Stimulated activated CD4-positive, alpha-beta T cell treated with anti-CD3 and anti-CD28 coated beads, Interleukin-1b, Interleukin-23, amount 100 ng/mL, for 24 hours (primary cell): ENCODE results near the gene FXR1.
A peak's percentile ranks its signal among the peaks of the same experiment; 100 is the strongest.
"Not testable (repeated sequence)": the region's sequence is repeated elsewhere in the genome, so short reads cannot be mapped to it uniquely, and the experiment has no call there.

Source experiments
- DNase-seq, 4 experiments: peaks; one replicate each; pipeline ENCODE4 v3.0.0-alpha.2; 2020; ENCODE audit warnings: low read depth in 4 of 4, low spot score in 1 of 4

The FXR1 gene

GRCh38 chr3:180932819-180933218, 20.3 kb downstream of the FXR1 start:
- DNase-seq, result no peak

GRCh38 chr3:180934638-180935037, 22.2 kb downstream of the FXR1 start:
- no peak for DNase-seq

- no peak for DNase-seq
Measured at GRCh38 chr3:180940826-180941225, 28.4 kb downstream of the FXR1 start.

GRCh38 chr3:180947761-180948390, 35.4 kb downstream of the FXR1 start:
- no peak for DNase-seq

GRCh38 chr3:180959691-180960090, 47.2 kb downstream of the FXR1 start:
- no peak for DNase-seq

GRCh38 chr3:180961087-180961486, 48.6 kb downstream of the FXR1 start:
- DNase-seq, result no peak

- no peak for DNase-seq
Measured at GRCh38 chr3:180961552-180961951, 49.1 kb downstream of the FXR1 start.

- DNase-seq, result no peak
Measured at GRCh38 chr3:180962530-180962929, 50.1 kb downstream of the FXR1 start.

GRCh38 chr3:180970931-180971330, 58.5 kb downstream of the FXR1 start:
- DNase-seq, result no peak

GRCh38 chr3:180973543-180973942, 61.1 kb downstream of the FXR1 start:
- DNase-seq, result no peak

GRCh38 chr3:180974286-180974685, 61.8 kb downstream of the FXR1 start:
- no peak for DNase-seq

GRCh38 chr3:180977498-180977897, 65.0 kb downstream of the FXR1 start:
- DNase-seq, result no peak

GRCh38 chr3:180979961-180980360, 67.5 kb downstream of the FXR1 start:
- no peak for DNase-seq

GRCh38 chr3:180980611-180981010, 68.1 kb downstream of the FXR1 start:
- DNase-seq, result no peak

GRCh38 chr3:180981912-180982311, 69.4 kb downstream of the FXR1 start:
- no peak for DNase-seq

- DNase-seq, result no peak
Measured at GRCh38 chr3:180983136-180983535, 70.7 kb downstream of the FXR1 start.

GRCh38 chr3:180986366-180986765, 73.9 kb downstream of the FXR1 start:
- DNase-seq, result not testable (repeated sequence)

GRCh38 chr3:180987344-180987743, 74.9 kb downstream of the FXR1 start:
- DNase-seq, result no peak

- peak; percentile 58 to 84 (median 77) for DNase-seq
Measured at GRCh38 chr3:180989291-180990163, 77.1 kb downstream of the FXR1 start, which contains the start of gene DNAJC19. Gene DNAJC19, minus strand, starts transcription at chr3:180989736. Its CDS starts 134 bp downstream, at chr3:180989602.

- DNase-seq, result no peak
Measured at GRCh38 chr3:180990505-180990904, 78.0 kb downstream of the FXR1 start.

- DNase-seq, result no peak
Measured at GRCh38 chr3:180996415-180996932, 84.0 kb downstream of the FXR1 start.

- not testable (repeated sequence) for DNase-seq
Measured at GRCh38 chr3:181002331-181002730, 89.9 kb downstream of the FXR1 start.
